HEK293T (cell line): ENCODE results near the gene TBC1D8.

Source experiments
- CTCF ChIA-PET: fragments of 350-600 bp; formaldehyde crosslinking; extraction: SDS; loops from one replicate; lab custom pipeline; 2021; ENCODE audit warnings: antibody characterized with exemption, inconsistent platforms; lab: Yijun Ruan, JAX
- POLR2A ChIA-PET: fragments of 350-600 bp; formaldehyde crosslinking; extraction: SDS; loops from one replicate; lab custom pipeline; 2020; ENCODE audit warnings: antibody characterized with exemption, inconsistent platforms; lab: Yijun Ruan, JAX
- DNase-seq: peaks from one replicate; pipeline ENCODE4 v3.0.0; 2012; ENCODE audit warnings: mixed read lengths; ENCODE audit errors: extremely low spot score
- ARNT ChIP-seq: fragments of 450-650 bp; IDR thresholded peaks from 2 replicates; pipeline ENCODE4 v1.6.1; 2017; ENCODE audit warnings: mild to moderate bottlenecking
- BHLHE40 ChIP-seq: fragments of 450-650 bp; IDR thresholded peaks from 2 replicates; pipeline ENCODE4 v1.6.1; 2016; ENCODE audit warnings: mild to moderate bottlenecking, moderate library complexity, borderline replicate concordance
- CTBP1 ChIP-seq: fragments of 450-650 bp; IDR thresholded peaks from 2 replicates; pipeline ENCODE4 v1.6.1; 2016; ENCODE audit warnings: borderline replicate concordance
- ELF4 ChIP-seq: fragments of 450-650 bp; IDR thresholded peaks from 2 replicates; pipeline ENCODE4 v1.6.1; 2017; ENCODE audit warnings: antibody characterized with exemption
- FOXA1 ChIP-seq: fragments of 450-650 bp; IDR thresholded peaks from 2 replicates; pipeline ENCODE4 v1.6.1; 2016; ENCODE audit warnings: mild to moderate bottlenecking
- FOXK2 ChIP-seq: fragments of 450-650 bp; IDR thresholded peaks from 2 replicates; pipeline ENCODE4 v1.6.1; 2016; ENCODE audit warnings: mild to moderate bottlenecking
- FOXM1 ChIP-seq: fragments of 450-650 bp; IDR thresholded peaks from 2 replicates; pipeline ENCODE4 v1.6.1; 2017; ENCODE audit warnings: mild to moderate bottlenecking, borderline replicate concordance
- HDGF ChIP-seq: fragments of 450-650 bp; IDR thresholded peaks from 2 replicates; pipeline ENCODE4 v1.6.1; 2017; ENCODE audit warnings: antibody characterized with exemption, borderline replicate concordance
- L3MBTL2 ChIP-seq: fragments of 450-650 bp; conservative IDR thresholded peaks from 2 replicates; pipeline ENCODE4 v1.6.1; 2016; ENCODE audit warnings: mild to moderate bottlenecking
- LEF1 ChIP-seq: fragments of 450-650 bp; IDR thresholded peaks from 2 replicates; pipeline ENCODE4 v1.6.1; 2017; ENCODE audit warnings: mild to moderate bottlenecking, borderline replicate concordance
- NFRKB ChIP-seq: fragments of 450-650 bp; IDR thresholded peaks from 2 replicates; pipeline ENCODE4 v1.6.1; 2016; ENCODE audit warnings: mild to moderate bottlenecking, moderate library complexity
- SP1 ChIP-seq: fragments of 450-650 bp; IDR thresholded peaks from 2 replicates; pipeline ENCODE4 v1.6.1; 2017
- SUZ12 ChIP-seq: fragments of 450-650 bp; IDR thresholded peaks from 2 replicates; pipeline ENCODE4 v1.6.1; 2016; ENCODE audit warnings: mild to moderate bottlenecking
- TARDBP ChIP-seq: fragments of 450-650 bp; IDR thresholded peaks from 2 replicates; pipeline ENCODE4 v1.6.1; 2016
- ZNF384 ChIP-seq: fragments of 450-650 bp; IDR thresholded peaks from 2 replicates; pipeline ENCODE4 v1.6.1; 2016
- TF ChIP-seq, protein P1 (sequence below): fragments of 450-650 bp; IDR thresholded peaks from 2 replicates; pipeline ENCODE4 v1.6.1; 2016

Gene TBC1D8

DNA sequence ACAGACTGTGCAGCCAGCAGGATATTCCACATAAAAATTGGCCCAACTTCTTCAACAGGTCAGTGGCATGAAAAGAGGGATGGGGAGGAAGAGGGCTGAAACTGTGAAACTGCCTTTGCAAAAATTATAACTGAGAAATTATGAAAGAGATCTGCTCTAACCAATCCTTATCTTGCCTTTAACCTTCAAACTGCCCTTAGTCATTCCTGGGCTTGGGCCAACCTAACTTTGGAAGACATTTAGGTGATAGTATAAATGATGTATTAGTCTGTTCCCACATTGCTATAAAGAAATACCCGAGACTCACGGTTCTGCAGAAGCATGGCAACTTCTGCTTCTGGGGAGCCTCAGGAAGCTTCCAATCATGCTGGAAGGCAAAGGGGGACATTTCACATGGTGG, 74.6 kb downstream of the TBC1D8 start:
- TF ChIP-seq CTBP1 (no peak), HDGF (no peak), FOXK2 (no peak)
- TF ChIP-seq, protein P1, sequence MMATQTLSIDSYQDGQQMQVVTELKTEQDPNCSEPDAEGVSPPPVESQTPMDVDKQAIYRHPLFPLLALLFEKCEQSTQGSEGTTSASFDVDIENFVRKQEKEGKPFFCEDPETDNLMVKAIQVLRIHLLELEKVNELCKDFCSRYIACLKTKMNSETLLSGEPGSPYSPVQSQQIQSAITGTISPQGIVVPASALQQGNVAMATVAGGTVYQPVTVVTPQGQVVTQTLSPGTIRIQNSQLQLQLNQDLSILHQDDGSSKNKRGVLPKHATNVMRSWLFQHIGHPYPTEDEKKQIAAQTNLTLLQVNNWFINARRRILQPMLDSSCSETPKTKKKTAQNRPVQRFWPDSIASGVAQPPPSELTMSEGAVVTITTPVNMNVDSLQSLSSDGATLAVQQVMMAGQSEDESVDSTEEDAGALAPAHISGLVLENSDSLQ = no peak
- POLR2A ChIA-PET = no interaction called here
- CTCF ChIA-PET = no interaction called here

DNA sequence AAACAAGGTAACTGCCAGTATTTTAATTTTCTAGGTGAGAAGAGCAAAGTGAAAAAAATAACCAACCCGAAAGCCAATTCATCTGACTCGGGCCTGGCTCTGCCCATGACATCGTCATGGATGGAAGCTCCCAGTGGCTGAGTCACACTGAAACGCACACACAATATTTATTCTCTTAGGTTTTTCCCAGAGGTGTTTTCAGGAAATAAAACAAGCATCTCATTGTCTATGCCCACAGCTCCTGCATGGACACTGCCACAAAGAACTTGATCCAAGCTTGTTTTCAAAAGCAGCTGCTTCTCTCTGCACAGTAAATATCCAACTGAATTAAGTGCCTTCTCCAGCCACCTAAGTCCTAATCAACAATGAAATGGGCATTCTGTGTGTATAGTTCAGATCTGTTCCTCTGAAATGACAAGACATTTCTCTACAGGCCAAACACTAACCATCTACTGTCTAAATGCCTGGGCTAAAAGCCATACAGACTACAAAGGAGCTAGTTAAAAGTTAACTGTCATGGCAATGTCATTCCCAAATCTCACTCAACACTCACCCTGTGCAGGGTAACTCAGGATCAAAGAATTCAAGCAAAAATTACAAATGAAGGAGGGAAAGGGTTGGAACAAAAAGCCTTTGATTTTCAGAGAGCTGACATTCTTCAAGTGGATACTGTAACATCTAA, 86.2 kb downstream of the TBC1D8 start:
- POLR2A ChIA-PET = no interaction called here
- CTCF ChIA-PET = interaction anchor here (0.5 to 1.1 kb wide), 3 partner anchors 48 to 92 kb away, joined by 3 to 4 read pairs (median 3); no protein-coding TSS in a partner anchor
- TF ChIP-seq ELF4 = no peak
- TF ChIP-seq TARDBP = no peak
- no peak for TF ChIP-seq L3MBTL2
- TF ChIP-seq NFRKB = no peak
- no peak for TF ChIP-seq SP1
- no peak for TF ChIP-seq ARNT
- no peak for TF ChIP-seq LEF1
- TF ChIP-seq FOXK2 = no peak
- TF ChIP-seq SUZ12 = no peak
- TF ChIP-seq ZNF384 = no peak
- TF ChIP-seq BHLHE40 = no peak
- TF ChIP-seq CTBP1 = no peak
- no peak for TF ChIP-seq FOXA1
- no peak for TF ChIP-seq HDGF
- TF ChIP-seq FOXM1 = no peak
- TF ChIP-seq, protein P1 = no peak
- DNase-seq = no peak

More for the DNA sequence above, 74.6 kb downstream of the TBC1D8 start:
- no peak for DNase-seq

DNA sequence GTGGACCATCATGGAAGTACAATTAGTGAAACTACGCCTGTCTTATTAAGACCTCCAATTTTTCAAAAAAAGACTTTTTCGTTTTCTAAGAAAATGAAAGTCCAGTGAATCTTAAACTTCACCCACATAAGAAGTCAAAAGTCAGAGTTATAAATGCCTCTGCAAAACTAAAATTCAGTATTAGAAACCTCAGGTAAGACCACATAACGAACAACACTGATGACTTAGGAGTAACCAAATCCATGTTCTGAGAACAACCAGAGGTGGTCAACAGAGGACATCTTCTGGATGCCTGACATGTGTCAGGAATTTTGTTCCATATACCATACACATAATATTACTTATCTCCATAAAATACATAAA, 86.7 kb downstream of the TBC1D8 start:
- CTCF ChIA-PET = no interaction called here
- POLR2A ChIA-PET = no interaction called here
- no peak for DNase-seq
- no peak for TF ChIP-seq SUZ12
- TF ChIP-seq L3MBTL2 = no peak
- no peak for TF ChIP-seq FOXM1
- no peak for TF ChIP-seq TARDBP
- no peak for TF ChIP-seq ZNF384
- TF ChIP-seq ELF4 = no peak
- no peak for TF ChIP-seq FOXA1
- no peak for TF ChIP-seq NFRKB

DNA sequence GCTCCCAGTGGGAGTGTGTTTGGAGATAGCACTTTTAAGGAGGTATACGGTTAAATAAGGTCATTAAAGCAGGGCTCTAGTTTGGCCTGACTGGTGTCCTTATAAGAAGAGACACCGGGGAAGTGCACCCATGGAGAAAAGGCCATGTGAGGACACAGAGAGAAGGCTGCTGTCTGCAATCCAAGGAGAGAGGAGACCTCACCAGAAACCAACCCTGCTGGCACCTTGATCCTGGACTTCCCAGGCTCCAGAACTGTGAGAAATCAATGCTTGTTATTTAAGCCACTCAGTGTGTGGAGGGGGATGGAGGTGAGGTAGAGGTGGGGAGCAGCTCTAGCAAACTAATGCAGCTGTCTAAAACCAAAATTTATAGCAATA, 87.1 kb downstream of the TBC1D8 start:
- no peak for DNase-seq
- ChIA-PET POLR2A (no interaction called here), CTCF (no interaction called here)
- TF ChIP-seq L3MBTL2 (no peak), CTBP1 (no peak), FOXA1 (no peak), FOXM1 (no peak), TARDBP (no peak), LEF1 (no peak), SP1 (no peak), ARNT (no peak), ELF4 (no peak), ZNF384 (no peak)
- TF ChIP-seq, protein P1 = no peak

DNA sequence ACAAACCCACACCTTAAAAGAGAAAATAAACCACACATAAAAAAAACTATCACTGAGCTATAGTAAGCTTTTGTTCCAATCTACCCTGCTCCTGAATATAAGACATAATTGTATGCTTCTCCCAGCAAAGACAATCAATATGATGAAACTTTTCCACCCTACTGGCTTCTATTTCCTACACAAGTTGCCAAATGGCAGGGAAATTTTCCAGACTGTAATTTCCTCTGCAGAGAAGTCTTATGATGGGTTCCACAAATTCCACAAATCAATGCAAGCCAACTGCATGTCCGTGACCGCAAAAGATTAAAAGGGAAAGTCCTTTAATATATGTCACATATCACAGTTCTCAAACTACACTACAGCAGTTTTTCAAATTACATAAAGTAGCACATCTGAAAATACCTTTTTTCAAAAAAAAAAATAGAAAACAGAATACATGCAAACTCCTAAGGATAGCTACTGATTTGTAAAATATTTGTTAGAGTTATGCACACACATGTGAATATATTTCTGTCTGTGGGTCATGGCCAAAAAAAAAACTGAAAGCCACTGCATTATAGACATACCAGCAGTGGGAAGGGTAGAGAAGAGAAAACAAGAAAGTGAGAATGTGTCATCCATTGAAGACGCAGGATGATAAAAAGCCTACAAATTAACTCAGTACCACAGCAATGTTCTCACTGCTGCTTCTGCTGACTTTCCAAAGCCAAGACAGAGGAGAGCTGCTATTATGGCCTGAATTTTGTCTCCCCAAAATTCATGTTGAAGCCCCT, 87.6 kb downstream of the TBC1D8 start:
- CTCF ChIA-PET = interaction anchor here (0.9 to 1.2 kb wide), 2 partner anchors 90 to 142 kb away, joined by 3 read pairs; no protein-coding TSS in a partner anchor
- DNase-seq = no peak
- POLR2A ChIA-PET = no interaction called here
- TF ChIP-seq NFRKB (no peak), ELF4 (no peak), ZNF384 (no peak), FOXM1 (no peak), SP1 (no peak), HDGF (no peak), CTBP1 (no peak), ARNT (no peak), FOXA1 (no peak), SUZ12 (no peak), BHLHE40 (no peak), L3MBTL2 (no peak), FOXK2 (no peak)

DNA sequence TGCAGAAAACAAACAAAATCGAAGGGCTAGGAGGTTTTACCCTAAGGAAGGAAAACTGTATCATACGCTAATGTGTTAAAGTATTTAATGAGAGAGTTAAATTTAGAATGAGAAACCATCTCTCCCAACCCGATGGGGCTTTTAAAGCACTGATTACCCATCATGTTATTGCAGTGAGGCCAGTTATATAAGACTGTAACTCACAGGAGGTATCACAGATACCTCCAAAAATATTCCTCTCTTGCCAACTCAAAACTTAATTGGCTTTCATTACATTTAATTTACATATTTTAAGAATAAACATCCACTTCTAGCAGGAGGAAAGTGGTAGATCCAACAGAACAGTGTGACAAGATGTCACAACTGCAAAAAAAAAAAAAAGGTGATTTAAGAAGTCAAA, 92.8 kb downstream of the TBC1D8 start:
- DNase-seq = no peak
- ChIA-PET POLR2A (no interaction called here), CTCF (no interaction called here)
- no peak for TF ChIP-seq NFRKB
- TF ChIP-seq ELF4 = no peak
- no peak for TF ChIP-seq FOXK2
- no peak for TF ChIP-seq SUZ12
- TF ChIP-seq CTBP1 = no peak
- TF ChIP-seq LEF1 = no peak
- no peak for TF ChIP-seq ZNF384
- TF ChIP-seq L3MBTL2 = no peak
- TF ChIP-seq ARNT = no peak
- TF ChIP-seq, protein P1 = no peak
- TF ChIP-seq HDGF = no peak
- TF ChIP-seq BHLHE40 = no peak
- no peak for TF ChIP-seq FOXM1
- TF ChIP-seq TARDBP = no peak
- no peak for TF ChIP-seq FOXA1
- no peak for TF ChIP-seq SP1
